PC-9 (cell line): ENCODE data around the gene AP3S2. TPM values are rescaled to one million over a fixed set of nuclear protein-coding genes. Genes with fewer than 3 reads are reported as not detected.
A peak's percentile ranks its signal among the peaks of the same experiment; 100 is the strongest.

Experiments used
- BruUV-seq: library from RNA; stranded (reverse); fragments of 400-500 nt; replicated peaks from 2 replicates; lab custom pipeline; 2021; lab: Mats Ljungman, UMichigan
- CTCF ChIA-PET: fragments of 300-600 bp; sonication (Branson Sonifier 250); formaldehyde crosslinking; loops from one replicate; lab custom pipeline; 2022; ENCODE audit warnings: antibody characterized with exemption; lab: Charles Lee
- POLR2A ChIA-PET: fragments of 300-600 bp; sonication (Branson Sonifier 250); formaldehyde crosslinking; loops from one replicate; lab custom pipeline; 2022; ENCODE audit warnings: antibody characterized with exemption; ENCODE audit not compliant: unreplicated experiment; lab: Charles Lee
- DNase-seq, 2 experiments: peaks; one replicate each; pipeline versions ENCODE4 v3.0.0 to v3.0.0-alpha.2; 2015 to 2022; ENCODE audit warnings: mixed read lengths in 1 of 2
- H2AFZ ChIP-seq: fragments of 200-600 bp; sonication (generic); 2 replicates; pipeline ENCODE4 v1.8.1; 2017; ENCODE audit warnings: antibody characterized with exemption
- H3F3A ChIP-seq: fragments of 200-600 bp; sonication (generic); 2 replicates; pipeline ENCODE4 v1.8.1; 2017; ENCODE audit warnings: antibody characterized with exemption, mild to moderate bottlenecking, low read depth; ENCODE audit not compliant: insufficient read depth
- H3K27ac ChIP-seq: fragments of 200-600 bp; sonication (generic); 2 replicates; pipeline ENCODE4 v1.6.1; 2016; ENCODE audit warnings: mixed run types
- H3K27me3 ChIP-seq: fragments of 200-600 bp; sonication (generic); 2 replicates; pipeline ENCODE4 v1.6.1; 2016; ENCODE audit warnings: low read depth, mixed run types; ENCODE audit not compliant: insufficient read depth
- H3K36me3 ChIP-seq: fragments of 200-600 bp; sonication (generic); 2 replicates; pipeline ENCODE4 v1.6.1; 2016; ENCODE audit warnings: low read depth, mixed run types
- H3K4me1 ChIP-seq: fragments of 200-600 bp; sonication (generic); replicated peaks from 2 replicates; pipeline ENCODE4 v1.6.1; 2016; ENCODE audit warnings: mixed run types; ENCODE audit not compliant: insufficient read depth
- H3K4me2 ChIP-seq: fragments of 200-600 bp; sonication (generic); 2 replicates; pipeline ENCODE4 v1.6.1; 2017; ENCODE audit warnings: mixed run types
- H3K4me3 ChIP-seq: fragments of 200-600 bp; sonication (generic); 2 replicates; pipeline ENCODE4 v1.6.1; 2016; ENCODE audit warnings: mixed run types
- H3K79me2 ChIP-seq: fragments of 200-600 bp; sonication (generic); 2 replicates; pipeline ENCODE4 v1.6.1; 2017; ENCODE audit warnings: low read depth, mixed run types
- H3K9me2 ChIP-seq: fragments of 200-600 bp; sonication (generic); 2 replicates; pipeline ENCODE4 v1.8.1; 2017; ENCODE audit warnings: mild to moderate bottlenecking; ENCODE audit not compliant: insufficient read depth
- H3K9me3 ChIP-seq: fragments of 200-600 bp; sonication (generic); 2 replicates; pipeline ENCODE4 v1.8.1; 2016; ENCODE audit warnings: low read depth; ENCODE audit not compliant: insufficient read depth
- H4K20me1 ChIP-seq: fragments of 200-600 bp; sonication (generic); 2 replicates; pipeline ENCODE4 v1.8.1; 2017; ENCODE audit not compliant: insufficient read depth
- EZH2 ChIP-seq: fragments of 200-600 bp; sonication (generic); IDR thresholded peaks from 2 replicates; pipeline ENCODE4 v1.8.0; 2017; ENCODE audit warnings: antibody characterized with exemption, low read depth
- intact Hi-C: fragments of 100-400 bp; cut with micrococcal nuclease; formaldehyde crosslinking; loops from one replicate; pipeline ENCODE4 v1.10.0; 2022; ENCODE audit not compliant: unreplicated experiment
- total RNA-seq: library from RNA; stranded (reverse); gene quantifications from 2 replicates; pipeline ENCODE4 v1.2.3, GENCODE V29; 2021
- TF ChIP-seq, protein P1 (sequence below): fragments of 200-600 bp; sonication (generic); conservative IDR thresholded peaks from 2 replicates; pipeline ENCODE4 v1.6.1; 2017; ENCODE audit warnings: mixed run types, antibody characterized with exemption, mild to moderate bottlenecking, moderate library complexity

Gene AP3S2
- total RNA-seq, 1 experiment from 2014 or later, result 57.6 TPM

DNA sequence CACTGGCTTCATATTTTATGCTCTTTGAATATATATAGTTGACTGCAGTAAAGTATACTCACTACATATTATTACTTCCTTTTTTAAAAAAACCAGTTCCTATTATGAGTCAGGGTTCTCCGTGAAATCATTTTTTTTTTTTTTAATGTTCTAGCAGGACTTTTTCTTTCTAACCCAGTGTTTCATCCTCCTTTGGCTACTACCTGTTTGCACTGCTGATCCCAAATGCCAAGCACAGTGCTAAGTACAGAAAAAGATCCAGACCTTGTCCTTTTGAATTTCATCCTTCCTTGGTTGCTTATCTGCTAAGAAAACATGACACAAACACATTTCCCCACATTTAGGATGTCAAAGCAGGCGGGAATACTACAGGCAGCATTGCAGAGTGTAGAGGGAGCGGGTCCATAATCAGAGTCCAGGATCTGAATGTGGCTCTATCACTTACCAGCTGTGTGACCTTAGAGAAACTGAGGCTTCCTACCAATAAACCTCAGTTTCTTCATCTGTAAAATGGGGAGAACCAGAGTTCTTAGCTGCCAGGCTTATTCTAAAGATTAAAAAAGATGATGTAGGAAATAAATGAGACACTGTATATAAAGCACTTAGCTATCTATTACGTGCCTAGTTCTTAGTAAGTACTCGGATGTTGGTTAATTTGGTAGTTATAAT lies 42.0 kb downstream of the AP3S2 start:
- TF ChIP-seq, protein P1, sequence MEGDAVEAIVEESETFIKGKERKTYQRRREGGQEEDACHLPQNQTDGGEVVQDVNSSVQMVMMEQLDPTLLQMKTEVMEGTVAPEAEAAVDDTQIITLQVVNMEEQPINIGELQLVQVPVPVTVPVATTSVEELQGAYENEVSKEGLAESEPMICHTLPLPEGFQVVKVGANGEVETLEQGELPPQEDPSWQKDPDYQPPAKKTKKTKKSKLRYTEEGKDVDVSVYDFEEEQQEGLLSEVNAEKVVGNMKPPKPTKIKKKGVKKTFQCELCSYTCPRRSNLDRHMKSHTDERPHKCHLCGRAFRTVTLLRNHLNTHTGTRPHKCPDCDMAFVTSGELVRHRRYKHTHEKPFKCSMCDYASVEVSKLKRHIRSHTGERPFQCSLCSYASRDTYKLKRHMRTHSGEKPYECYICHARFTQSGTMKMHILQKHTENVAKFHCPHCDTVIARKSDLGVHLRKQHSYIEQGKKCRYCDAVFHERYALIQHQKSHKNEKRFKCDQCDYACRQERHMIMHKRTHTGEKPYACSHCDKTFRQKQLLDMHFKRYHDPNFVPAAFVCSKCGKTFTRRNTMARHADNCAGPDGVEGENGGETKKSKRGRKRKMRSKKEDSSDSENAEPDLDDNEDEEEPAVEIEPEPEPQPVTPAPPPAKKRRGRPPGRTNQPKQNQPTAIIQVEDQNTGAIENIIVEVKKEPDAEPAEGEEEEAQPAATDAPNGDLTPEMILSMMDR, result no peak
- TF ChIP-seq EZH2, result no peak
- intact Hi-C loops, result no loop called here
- no peak overlapping the region for H2AFZ ChIP-seq
- H3K9me2 ChIP-seq, result no peaks in the 10 kb centered on the region
- H3K4me3 ChIP-seq, result no peak overlapping the region
- peaks cover 15% of the 10 kb centered on the region for H3K36me3 ChIP-seq
- peaks cover 28% of the 10 kb centered on the region for H3K4me1 ChIP-seq
- ChIA-PET POLR2A (no interaction called here), CTCF (interaction anchor here (0.6 kb wide), 2 partner anchors 8 to 12 kb away, joined by 3 to 6 read pairs; no protein-coding TSS in a partner anchor)
- no TSS peak for BruUV-seq
- H3K9me3 ChIP-seq, result no peaks in the 10 kb centered on the region
- no peaks in the 10 kb centered on the region for H3K79me2 ChIP-seq
- no peak overlapping the region for H3K4me2 ChIP-seq
- H3K27me3 ChIP-seq, result no peaks in the 10 kb centered on the region
- H3F3A ChIP-seq, result peaks cover 41% of the 10 kb centered on the region; the same call in 1 of the 2 replicates
- DNase-seq, result no peak
- no peak overlapping the region for H3K27ac ChIP-seq
- H4K20me1 ChIP-seq, result no peaks in the 10 kb centered on the region

DNA sequence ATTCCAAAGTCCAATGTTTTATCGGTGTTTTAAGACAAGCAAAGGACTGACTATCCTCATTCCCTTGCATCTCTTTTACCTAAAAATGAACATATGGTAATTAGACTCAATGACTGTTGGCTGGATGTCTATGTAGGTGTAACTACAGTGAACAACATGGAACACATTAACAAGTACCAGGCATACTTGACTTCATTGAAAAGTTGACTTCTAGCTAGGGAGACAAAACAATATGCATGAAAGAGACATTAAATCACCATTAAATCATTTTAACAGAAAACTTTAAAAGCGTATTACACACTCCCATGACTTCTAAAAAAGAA lies 44.9 kb downstream of the AP3S2 start:
- Histone ChIP-seq H3K27me3 (no peaks in the 10 kb centered on the region), H3K9me3 (no peaks in the 10 kb centered on the region), H3K79me2 (peaks cover 6% of the 10 kb centered on the region; the same call in 1 of the 2 replicates), H3K36me3 (peaks cover 15% of the 10 kb centered on the region), H2AFZ (no peak overlapping the region), H3K4me3 (no peak overlapping the region), H3K4me2 (peak overlapping the region; percentile 6; the same call in 1 of the 2 replicates), H4K20me1 (no peaks in the 10 kb centered on the region), H3K4me1 (peaks cover 56% of the 10 kb centered on the region), H3F3A (peaks cover 57% of the 10 kb centered on the region), H3K9me2 (no peaks in the 10 kb centered on the region), H3K27ac (peak overlapping the region; percentile 42; the same call in 1 of the 2 replicates)
- CTCF ChIA-PET, result no interaction called here
- DNase-seq, result no peak
- TF ChIP-seq EZH2, result no peak
- TF ChIP-seq, protein P1, result no peak
- POLR2A ChIA-PET, result interaction anchor here (0.6 to 0.7 kb wide), 2 partner anchors 40 to 44 kb away, joined by 3 to 6 read pairs; no protein-coding TSS in a partner anchor
- BruUV-seq, result no TSS peak
- intact Hi-C loops, result no loop called here

DNA sequence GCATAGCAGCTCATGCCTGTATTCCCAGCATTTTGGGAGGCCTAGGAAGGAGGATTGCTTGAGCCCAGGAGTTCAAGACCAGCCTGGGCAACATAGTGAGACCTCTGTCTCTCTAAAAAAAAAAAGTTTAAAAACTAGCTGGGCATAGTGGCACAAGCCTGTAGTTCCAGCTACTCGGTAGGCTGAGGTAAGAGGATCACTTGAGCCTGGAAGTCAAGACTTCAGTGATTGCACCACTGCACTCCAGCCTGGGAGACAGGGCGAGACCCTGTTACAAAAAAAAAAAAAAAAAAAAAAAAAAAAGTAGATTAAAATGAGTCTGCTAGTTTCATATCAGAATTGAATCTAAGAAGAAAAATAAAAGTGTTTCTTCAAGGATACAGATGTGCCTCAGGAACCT lies 46.7 kb downstream of the AP3S2 start:
- Histone ChIP-seq H3K9me2 (no peaks in the 10 kb centered on the region), H2AFZ (no peak overlapping the region), H3K79me2 (peaks cover 7% of the 10 kb centered on the region; the same call in 1 of the 2 replicates), H3K9me3 (no peaks in the 10 kb centered on the region), H3K4me2 (no peak overlapping the region), H4K20me1 (no peaks in the 10 kb centered on the region), H3K27ac (peak overlapping the region; percentile 94), H3K4me1 (peaks cover 56% of the 10 kb centered on the region), H3K27me3 (no peaks in the 10 kb centered on the region), H3K36me3 (peaks cover 15% of the 10 kb centered on the region), H3K4me3 (no peak overlapping the region), H3F3A (peaks cover 57% of the 10 kb centered on the region)
- no peak for DNase-seq
- BruUV-seq, result no TSS peak
- no peak for TF ChIP-seq EZH2
- TF ChIP-seq, protein P1, result no peak
- intact Hi-C loops, result no loop called here
- ChIA-PET POLR2A (no interaction called here), CTCF (no interaction called here)
